ENCODE measurements around the gene TEX48.

DNA sequence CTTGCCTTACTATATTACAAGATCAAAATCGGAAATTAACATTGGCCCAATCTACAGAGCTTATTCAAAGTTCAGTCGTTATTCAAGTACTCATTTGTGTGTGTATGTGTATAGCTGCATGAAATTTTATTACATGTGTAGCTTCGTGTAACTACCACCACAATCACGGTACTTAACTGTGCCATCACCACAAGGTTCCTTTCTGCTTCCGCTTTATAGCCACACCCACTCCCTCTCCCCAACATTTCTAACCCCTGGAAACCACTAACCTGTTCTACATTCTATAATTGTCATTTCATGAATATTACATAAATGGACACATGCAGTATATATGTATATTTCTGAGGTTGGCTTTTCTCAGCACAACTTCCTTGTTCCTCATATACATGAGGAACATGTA, 4.0 kb upstream of the TEX48 start:
- no peak for TF ChIP-seq TEAD4 (IDR thresholded peaks at IDR 0.05; ENCODE audit: borderline replicate concordance, insufficient read depth)
- TF ChIP-seq CTCF (IDR thresholded peaks at IDR 0.05): no peak
- TF ChIP-seq RAD21 (IDR thresholded peaks at IDR 0.05; ENCODE audit: low read length): no peak
- no peak for TF ChIP-seq POLR2AphosphoS5 (IDR thresholded peaks at IDR 0.05; ENCODE audit: low read depth, low read length)
- TF ChIP-seq MAX (IDR thresholded peaks at IDR 0.05; ENCODE audit: low read depth): no peak
- no peak for TF ChIP-seq IRF3 (IDR thresholded peaks at IDR 0.05; ENCODE audit: low read depth, low read length)
- TF ChIP-seq FOXJ3 (CRISPR knock-in tag; IDR thresholded peaks at IDR 0.05): no peak
- TF ChIP-seq RFX5 (IDR thresholded peaks at IDR 0.05; ENCODE audit: low read length): no peak
- no peak for TF ChIP-seq EP300 (IDR thresholded peaks at IDR 0.05; ENCODE audit: borderline replicate concordance in 1 of 2, low read depth in 1 of 2, low read length in 1 of 2)
